Measurements from ENCODE around the gene TUBA1B. TPM values are rescaled to one million over a fixed set of nuclear protein-coding genes. Genes with fewer than 3 reads are reported as not detected.

The TUBA1B gene
- 5,023 and 5,211 TPM in 2 replicates for total RNA-seq

DNA sequence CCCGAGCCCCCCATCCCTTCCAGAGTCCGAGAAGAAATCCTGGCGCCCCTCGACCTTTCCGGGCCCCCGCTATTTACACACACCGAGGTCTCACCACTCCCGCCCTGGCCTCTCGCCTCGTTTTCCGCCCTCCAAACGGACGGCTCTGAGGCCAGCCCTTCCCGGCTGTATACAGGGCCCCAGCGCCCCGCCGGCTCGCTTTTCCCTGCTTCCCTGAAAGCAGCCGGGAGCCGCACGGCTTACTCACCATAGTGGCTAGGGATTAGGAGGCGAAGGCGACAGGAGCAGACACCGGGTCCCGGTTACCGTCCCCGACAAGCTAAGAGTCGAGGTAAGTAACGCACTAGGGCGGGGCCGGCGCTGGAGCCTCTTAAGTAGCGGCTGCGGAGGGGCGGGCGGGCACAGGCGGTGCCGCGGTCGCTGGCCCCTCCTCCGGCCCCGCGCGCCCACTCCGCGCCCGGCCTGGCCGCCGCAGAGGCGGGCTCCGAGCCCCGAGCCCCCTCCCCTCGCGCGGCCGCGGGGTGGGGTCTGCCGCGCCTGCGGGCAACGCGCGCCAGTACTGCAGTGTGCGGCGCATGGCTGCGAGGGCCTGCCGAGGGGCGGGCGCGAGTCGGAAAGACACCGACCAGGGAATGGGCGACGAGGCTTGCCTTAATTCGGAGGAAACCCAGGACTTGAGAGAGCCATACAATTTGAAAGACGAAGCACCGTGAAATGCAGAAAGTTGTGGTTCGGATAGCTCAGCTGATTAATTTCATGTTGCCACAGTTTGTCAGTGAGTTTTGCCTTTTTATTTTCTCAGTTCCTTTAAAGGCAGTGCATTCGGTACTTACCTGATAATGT lies at the start of gene TUBA1B:
Gene TUBA1B (minus strand): TSS at position 345 of the 843 bp plus-strand sequence. CDS start 95 bp downstream, at position 250.

DNA sequence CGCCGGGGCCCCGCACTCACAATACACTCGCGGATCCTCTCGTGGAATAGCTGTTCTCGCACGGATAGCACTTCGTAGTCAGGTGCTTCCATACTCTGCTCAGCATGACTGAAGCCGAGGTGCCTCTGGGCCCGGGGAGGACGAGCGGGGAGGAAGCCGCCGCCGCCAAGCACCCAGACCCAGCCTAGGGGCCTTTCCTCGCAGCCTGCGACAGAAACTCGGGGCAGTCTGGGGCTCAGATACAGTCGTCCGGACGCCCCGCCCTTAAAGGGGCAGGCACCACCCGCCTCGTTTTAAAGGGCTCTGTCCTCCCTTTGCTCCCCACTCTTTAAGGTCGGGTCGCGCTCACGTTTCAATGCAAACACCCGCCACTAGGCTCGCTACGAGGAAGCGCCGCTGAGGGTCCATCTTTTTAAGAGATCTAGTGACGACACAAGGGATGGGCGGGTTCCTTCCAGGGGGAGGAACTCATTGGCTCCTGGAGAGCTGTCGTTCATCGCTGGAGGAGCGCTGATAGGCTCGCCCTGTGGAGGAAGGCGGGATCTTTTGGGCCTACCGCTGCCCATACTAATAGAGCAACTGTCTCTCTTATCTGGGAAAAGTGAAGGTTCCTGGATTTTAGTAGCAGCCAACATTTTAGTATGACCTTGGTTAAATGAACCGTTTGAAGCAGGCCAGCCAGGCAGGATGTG lies 20.6 kb downstream of the TUBA1B start, which contains the start of gene LMBR1L:
Gene LMBR1L (minus strand): TSS at position 384 of the 692 bp plus-strand sequence. CDS start 292 bp downstream, at position 92.

DNA sequence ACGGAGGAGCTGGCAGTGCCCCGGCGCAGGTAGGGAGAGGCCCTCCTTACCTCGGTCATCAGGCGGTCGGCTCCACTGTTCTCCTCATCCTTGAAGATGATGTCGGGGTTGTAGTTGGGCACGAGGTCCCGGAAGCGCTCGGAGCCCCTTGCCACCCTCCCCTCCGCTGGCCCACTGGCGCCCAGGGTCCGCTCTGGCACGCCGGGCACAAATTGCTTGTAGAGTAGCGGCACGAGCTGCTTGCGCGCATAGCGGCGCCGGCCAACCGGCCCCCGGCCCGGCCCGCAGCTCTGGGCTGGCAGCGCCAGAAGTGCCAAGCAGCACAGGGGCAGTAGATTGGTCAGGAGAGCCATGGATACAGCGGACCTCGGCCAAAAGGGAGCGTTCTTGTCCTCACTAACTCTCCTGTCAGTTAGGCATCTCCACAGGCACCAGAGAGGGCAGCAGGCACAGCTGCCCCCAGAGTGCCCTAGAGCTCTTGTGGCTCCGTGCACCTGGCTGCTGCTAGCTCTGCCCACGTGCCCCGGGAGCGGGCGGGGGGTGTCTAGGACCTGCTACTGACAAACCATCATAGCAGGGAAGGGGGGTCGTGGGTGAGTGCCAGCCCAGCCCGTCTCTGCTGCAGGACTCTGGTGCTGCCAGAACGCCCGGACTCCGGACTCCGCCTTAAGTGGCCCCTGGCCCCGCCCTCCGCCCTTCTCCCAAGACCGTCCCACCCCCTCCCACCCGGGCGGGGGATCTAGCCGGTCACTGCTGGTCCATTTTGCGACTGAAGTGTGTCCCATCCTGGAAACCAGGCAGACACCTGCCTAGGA lies 36.8 kb downstream of the TUBA1B start, which contains the start of gene DHH:
Gene DHH (minus strand): TSS at position 642 of the 815 bp plus-strand sequence. CDS start 289 bp downstream, at position 353.

Other genes with a start within 250 kb of the TUBA1B start
- 40.3 and 47.1 TPM in 2 replicates for gene FKBP11, start 205.9 kb downstream of the TUBA1B start, total RNA-seq
- 66.6 and 75.1 TPM in 2 replicates for gene ARF3, start 173.9 kb downstream of the TUBA1B start, total RNA-seq
- gene WNT10B, start 159.7 kb downstream of the TUBA1B start, total RNA-seq = 0.15 and 0.34 TPM in 2 replicates
- not detected in 2 replicates for gene WNT1, start 153.1 kb downstream of the TUBA1B start, total RNA-seq
- not detected in 2 replicates for gene DDN, start 132.0 kb downstream of the TUBA1B start, total RNA-seq
- gene PRKAG1, start 112.6 kb downstream of the TUBA1B start, total RNA-seq = 70.3 and 76.0 TPM in 2 replicates
- 11.3 and 14.6 TPM in 2 replicates for gene KMT2D, start 70.6 kb downstream of the TUBA1B start, total RNA-seq
- 1.0 and 1.5 TPM in 2 replicates for gene RHEBL1, start 61.4 kb downstream of the TUBA1B start, total RNA-seq
- gene DHH, start 36.6 kb downstream of the TUBA1B start, total RNA-seq = not detected in 2 replicates
- gene LMBR1L, start 20.5 kb downstream of the TUBA1B start, total RNA-seq = 31.5 and 32.1 TPM in 2 replicates
- 2,369 and 2,410 TPM in 2 replicates for gene TUBA1A, start 57.7 kb upstream of the TUBA1B start, total RNA-seq
- gene TUBA1C, start 133.7 kb upstream of the TUBA1B start, total RNA-seq = 1,377 and 1,458 TPM in 2 replicates
- gene PRPH, start 163.8 kb upstream of the TUBA1B start, total RNA-seq = 0.74 and 1.5 TPM in 2 replicates
- gene TROAP, start 191.9 kb upstream of the TUBA1B start, total RNA-seq = 35.8 and 40.1 TPM in 2 replicates
- gene C1QL4, start 205.8 kb upstream of the TUBA1B start, total RNA-seq = 0.17 and 0.45 TPM in 2 replicates
- 9.1 and 9.6 TPM in 2 replicates for gene DNAJC22, start 215.5 kb upstream of the TUBA1B start, total RNA-seq
- gene SPATS2, start 236.1 kb upstream of the TUBA1B start, total RNA-seq = 24.5 and 24.7 TPM in 2 replicates

All from bronchus fibroblast of lung (primary cell).